Panc1 (cell line): ENCODE measurements around the gene USP30. TPM values are rescaled to one million over a fixed set of nuclear protein-coding genes. Genes with fewer than 3 reads are reported as not detected.

ENCODE experiments used
- ATAC-seq: fragments of 200-7000 bp; cut with Tn5 transposase; 2 replicates; pipeline ENCODE4 v1.9.1; 2020; ENCODE audit warnings: mild to moderate bottlenecking, moderate library complexity
- BruUV-seq: library from RNA; stranded (reverse); fragments of 400-500 nt; replicated peaks from 2 replicates; lab custom pipeline; 2021; lab: Mats Ljungman, UMichigan
- CTCF ChIA-PET: fragments of 300-600 bp; sonication (Branson Sonifier 250); formaldehyde crosslinking; loops from one replicate; lab custom pipeline; 2022; ENCODE audit warnings: antibody characterized with exemption; lab: Charles Lee
- POLR2A ChIA-PET: fragments of 300-600 bp; sonication (Branson Sonifier 250); formaldehyde crosslinking; loops from one replicate; lab custom pipeline; 2022; ENCODE audit warnings: antibody characterized with exemption; lab: Charles Lee
- DNase-seq: peaks from one replicate; pipeline ENCODE4 v3.0.0-alpha.2; 2010; ENCODE audit warnings: low read depth, low spot score
- H3K27ac ChIP-seq: 2 replicates; pipeline ENCODE4 v1.5.1; 2011; ENCODE audit warnings: mild to moderate bottlenecking, low read length, inconsistent platforms
- H3K27me3 ChIP-seq: fragments of 200-500 bp; sonication (Bioruptor generic); 2 replicates; pipeline ENCODE4 v1.6.0; 2014; ENCODE audit warnings: low read length, inconsistent platforms; ENCODE audit not compliant: control insufficient read depth, insufficient read depth
- H3K36me3 ChIP-seq: fragments of 200-500 bp; sonication (Bioruptor generic); 2 replicates; pipeline ENCODE4 v1.5.1; 2014; ENCODE audit warnings: inconsistent platforms, mild to moderate bottlenecking, low read length, moderate library complexity; ENCODE audit not compliant: control insufficient read depth, insufficient read depth
- H3K4me1 ChIP-seq: 2 replicates; pipeline ENCODE4 v1.5.1; 2011; ENCODE audit warnings: inconsistent platforms, mild to moderate bottlenecking, low read length, moderate library complexity; ENCODE audit not compliant: control insufficient read depth, insufficient read depth
- H3K4me3 ChIP-seq, 2 experiments: 2 replicates each; pipeline ENCODE4 v1.5.1; 2011 to 2012; ENCODE audit warnings: low read depth in 2 of 2, low read length in 2 of 2, mild to moderate bottlenecking in 2 of 2, inconsistent platforms in 1 of 2, moderate library complexity in 1 of 2
- H3K9me3 ChIP-seq: fragments of 200-500 bp; sonication (Bioruptor generic); 2 replicates; pipeline ENCODE4 v1.5.1; 2014; ENCODE audit warnings: low read depth, mild to moderate bottlenecking, inconsistent platforms, low read length, moderate library complexity; ENCODE audit not compliant: control insufficient read depth, insufficient read depth
- POLR2AphosphoS5 ChIP-seq: IDR thresholded peaks from 2 replicates; pipeline ENCODE4 v1.6.1; 2012; ENCODE audit warnings: mild to moderate bottlenecking, low read depth, low read length, moderate library complexity
- SIN3A ChIP-seq: IDR thresholded peaks from 2 replicates; pipeline ENCODE4 v1.6.1; 2012; ENCODE audit warnings: low read depth, mild to moderate bottlenecking, low read length, moderate library complexity, borderline replicate concordance; ENCODE audit not compliant: insufficient read depth
- TCF7L2 ChIP-seq: IDR thresholded peaks from 2 replicates; pipeline ENCODE4 v1.6.1; 2011; ENCODE audit warnings: mild to moderate bottlenecking, low read depth, low read length, inconsistent platforms
- in situ Hi-C: cut with HindIII; loops from 2 replicates; pipeline ENCODE4 v1.10.0; 2016; ENCODE audit warnings: low sequenced_read_pairs, low pct_unique_long_range_greater_than_20kb
- intact Hi-C: fragments of 100-400 bp; cut with micrococcal nuclease; formaldehyde crosslinking; loops from one replicate; pipeline ENCODE4 v1.10.0; 2022; ENCODE audit not compliant: unreplicated experiment
- total RNA-seq: library from RNA; stranded (reverse); gene quantifications from one replicate; pipeline ENCODE4 v1.2.1, GENCODE V29; 2021; ENCODE audit not compliant: unreplicated experiment
- TF ChIP-seq, protein P1 (sequence below): fragments of 450-650 bp; IDR thresholded peaks from 2 replicates; pipeline ENCODE4 v1.5.1; 2017; ENCODE audit warnings: mild to moderate bottlenecking
- TF ChIP-seq, protein P2 (sequence below), 2 experiments: IDR thresholded peaks; 2 replicates each; pipeline ENCODE4 v1.6.1; 2011 to 2012; ENCODE audit warnings: low read depth in 2 of 2, control low read depth in 1 of 2, low read length in 1 of 2, mild to moderate bottlenecking in 1 of 2, moderate library complexity in 1 of 2; ENCODE audit not compliant: insufficient read depth in 1 of 2

USP30 gene
- total RNA-seq, 1 experiment from 2014 or later = 5.7 TPM

DNA sequence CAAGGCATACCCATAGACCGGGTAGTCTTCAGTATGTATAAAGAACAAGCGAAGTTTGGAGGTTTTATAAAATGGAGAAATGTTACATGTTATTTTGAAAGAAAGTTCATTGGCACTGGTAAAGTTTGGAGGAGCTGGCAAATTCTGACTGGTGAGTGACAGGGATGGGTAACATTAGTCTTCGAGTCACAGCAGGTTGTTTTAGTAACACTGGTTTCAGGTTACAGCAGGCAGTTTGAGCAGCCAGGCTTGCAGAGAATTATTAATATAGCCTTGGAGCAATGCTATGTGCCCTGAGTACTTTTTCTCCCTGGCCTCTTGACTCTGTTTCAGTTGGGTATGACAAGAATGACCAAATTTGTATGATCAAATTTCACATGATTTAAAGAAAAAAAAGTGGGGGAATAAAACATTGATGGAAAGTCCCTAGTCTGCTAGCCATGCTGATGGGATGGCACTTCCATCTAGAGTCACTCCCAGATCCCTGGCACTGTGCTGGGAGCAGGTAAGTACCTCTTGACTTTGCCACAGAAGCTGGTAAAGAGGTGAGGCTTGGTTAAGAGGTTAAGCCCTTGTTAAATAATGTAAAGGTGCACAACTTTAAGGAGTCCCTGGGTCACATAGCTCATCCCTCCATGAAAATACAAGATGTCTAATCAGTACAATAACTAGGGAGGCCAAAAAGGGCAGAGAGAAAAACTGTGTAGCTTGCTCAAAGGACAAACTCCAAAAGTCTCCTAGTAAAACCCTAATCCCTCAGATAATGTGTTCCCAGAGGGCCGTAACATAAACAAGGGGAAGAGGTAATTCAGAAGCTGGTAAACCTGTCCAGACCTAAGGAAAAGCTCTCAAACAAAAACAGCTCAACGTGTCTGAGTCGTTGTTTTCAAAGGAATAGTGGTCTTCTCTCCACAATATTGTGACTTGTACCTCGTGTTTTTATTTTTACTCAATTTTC is 18.9 kb upstream of the USP30 start:
- no peak overlapping the region for H3K4me3 ChIP-seq
- TF ChIP-seq, protein P1, sequence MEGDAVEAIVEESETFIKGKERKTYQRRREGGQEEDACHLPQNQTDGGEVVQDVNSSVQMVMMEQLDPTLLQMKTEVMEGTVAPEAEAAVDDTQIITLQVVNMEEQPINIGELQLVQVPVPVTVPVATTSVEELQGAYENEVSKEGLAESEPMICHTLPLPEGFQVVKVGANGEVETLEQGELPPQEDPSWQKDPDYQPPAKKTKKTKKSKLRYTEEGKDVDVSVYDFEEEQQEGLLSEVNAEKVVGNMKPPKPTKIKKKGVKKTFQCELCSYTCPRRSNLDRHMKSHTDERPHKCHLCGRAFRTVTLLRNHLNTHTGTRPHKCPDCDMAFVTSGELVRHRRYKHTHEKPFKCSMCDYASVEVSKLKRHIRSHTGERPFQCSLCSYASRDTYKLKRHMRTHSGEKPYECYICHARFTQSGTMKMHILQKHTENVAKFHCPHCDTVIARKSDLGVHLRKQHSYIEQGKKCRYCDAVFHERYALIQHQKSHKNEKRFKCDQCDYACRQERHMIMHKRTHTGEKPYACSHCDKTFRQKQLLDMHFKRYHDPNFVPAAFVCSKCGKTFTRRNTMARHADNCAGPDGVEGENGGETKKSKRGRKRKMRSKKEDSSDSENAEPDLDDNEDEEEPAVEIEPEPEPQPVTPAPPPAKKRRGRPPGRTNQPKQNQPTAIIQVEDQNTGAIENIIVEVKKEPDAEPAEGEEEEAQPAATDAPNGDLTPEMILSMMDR = no peak
- no peak for TF ChIP-seq POLR2AphosphoS5
- no peak for TF ChIP-seq TCF7L2
- TF ChIP-seq, protein P2, sequence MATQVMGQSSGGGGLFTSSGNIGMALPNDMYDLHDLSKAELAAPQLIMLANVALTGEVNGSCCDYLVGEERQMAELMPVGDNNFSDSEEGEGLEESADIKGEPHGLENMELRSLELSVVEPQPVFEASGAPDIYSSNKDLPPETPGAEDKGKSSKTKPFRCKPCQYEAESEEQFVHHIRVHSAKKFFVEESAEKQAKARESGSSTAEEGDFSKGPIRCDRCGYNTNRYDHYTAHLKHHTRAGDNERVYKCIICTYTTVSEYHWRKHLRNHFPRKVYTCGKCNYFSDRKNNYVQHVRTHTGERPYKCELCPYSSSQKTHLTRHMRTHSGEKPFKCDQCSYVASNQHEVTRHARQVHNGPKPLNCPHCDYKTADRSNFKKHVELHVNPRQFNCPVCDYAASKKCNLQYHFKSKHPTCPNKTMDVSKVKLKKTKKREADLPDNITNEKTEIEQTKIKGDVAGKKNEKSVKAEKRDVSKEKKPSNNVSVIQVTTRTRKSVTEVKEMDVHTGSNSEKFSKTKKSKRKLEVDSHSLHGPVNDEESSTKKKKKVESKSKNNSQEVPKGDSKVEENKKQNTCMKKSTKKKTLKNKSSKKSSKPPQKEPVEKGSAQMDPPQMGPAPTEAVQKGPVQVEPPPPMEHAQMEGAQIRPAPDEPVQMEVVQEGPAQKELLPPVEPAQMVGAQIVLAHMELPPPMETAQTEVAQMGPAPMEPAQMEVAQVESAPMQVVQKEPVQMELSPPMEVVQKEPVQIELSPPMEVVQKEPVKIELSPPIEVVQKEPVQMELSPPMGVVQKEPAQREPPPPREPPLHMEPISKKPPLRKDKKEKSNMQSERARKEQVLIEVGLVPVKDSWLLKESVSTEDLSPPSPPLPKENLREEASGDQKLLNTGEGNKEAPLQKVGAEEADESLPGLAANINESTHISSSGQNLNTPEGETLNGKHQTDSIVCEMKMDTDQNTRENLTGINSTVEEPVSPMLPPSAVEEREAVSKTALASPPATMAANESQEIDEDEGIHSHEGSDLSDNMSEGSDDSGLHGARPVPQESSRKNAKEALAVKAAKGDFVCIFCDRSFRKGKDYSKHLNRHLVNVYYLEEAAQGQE (IDR thresholded peaks at IDR 0.05; ENCODE audit: insufficient read depth in 1 of 2, low read depth in 2 of 2, low read length in 1 of 2) = no peak
- TF ChIP-seq SIN3A = no peak
- BruUV-seq = no TSS peak
- H3K4me1 ChIP-seq = no peaks in the 10 kb centered on the region
- CTCF ChIA-PET = interaction anchor here (0.6 kb wide), 1 partner anchor 58 kb away, joined by 3 read pairs; no protein-coding TSS in a partner anchor
- H3K9me3 ChIP-seq = no peaks in the 10 kb centered on the region
- no peak overlapping the region for H3K27ac ChIP-seq
- ATAC-seq (no peak), DNase-seq (no peak)
- POLR2A ChIA-PET = no interaction called here
- in situ Hi-C loops = no loop called here
- intact Hi-C loops = no loop called here
- H3K36me3 ChIP-seq = no peaks in the 10 kb centered on the region
- peaks cover 15% of the 10 kb centered on the region for H3K27me3 ChIP-seq

DNA sequence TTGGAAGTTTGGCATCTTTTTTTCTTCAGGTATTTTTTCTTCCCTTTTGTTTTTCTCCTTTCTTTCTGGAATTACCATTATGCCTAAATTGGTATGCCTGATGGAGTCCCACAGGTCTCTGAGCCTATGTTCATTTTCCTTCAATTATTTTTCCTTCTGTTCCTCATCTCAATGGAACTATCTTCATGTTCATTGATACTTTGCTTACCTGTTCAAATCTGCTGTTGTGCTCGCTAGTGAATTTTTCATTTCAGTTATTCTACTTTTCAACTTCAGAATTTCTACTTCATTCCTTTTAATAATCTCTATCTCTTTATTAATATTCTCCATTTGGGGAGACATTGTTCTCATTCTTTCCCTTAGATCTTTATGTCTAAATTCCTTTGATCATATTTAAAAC is 15.4 kb upstream of the USP30 start:
- ATAC-seq = no peak
- TF ChIP-seq POLR2AphosphoS5 (no peak), TCF7L2 (no peak), SIN3A (no peak)
- TF ChIP-seq, protein P2 (IDR thresholded peaks at IDR 0.05; ENCODE audit: insufficient read depth in 1 of 2, low read depth in 2 of 2, low read length in 1 of 2) = no peak
- TF ChIP-seq, protein P1 = no peak
- BruUV-seq = no TSS peak
- Histone ChIP-seq H3K27me3 (peaks cover 5% of the 10 kb centered on the region; the same call in 1 of the 2 replicates), H3K9me3 (no peaks in the 10 kb centered on the region; the same call in 1 of the 2 replicates), H3K4me1 (no peaks in the 10 kb centered on the region), H3K36me3 (no peaks in the 10 kb centered on the region), H3K27ac (no peak overlapping the region), H3K4me3 (no peak overlapping the region)
- in situ Hi-C loops = no loop called here
- DNase-seq = no peak
- POLR2A ChIA-PET = interaction anchor here (0.6 kb wide), 1 partner anchor 80 kb away, joined by 3 read pairs; no protein-coding TSS in a partner anchor
- CTCF ChIA-PET = no interaction called here
- intact Hi-C loops = no loop called here
